Body of pancreas (tissue), 4 donors: ENCODE data around the gene KRT74. TPM values are rescaled to one million over a fixed set of nuclear protein-coding genes. Genes with fewer than 3 reads are reported as not detected.

Experiments
- ATAC-seq: fragments of 150-250 bp; one replicate; pipeline ENCODE4 v1.9.1; 2016
- DNase-seq, 4 donors: peaks; one replicate each; pipeline ENCODE4 v3.0.0-alpha.2; 2019
- H3K27ac ChIP-seq, 4 donors: fragments of 200-600 bp; sonication (generic); 1 replicate in 3 of 4; 2 replicates in 1 of 4; pipeline versions ENCODE4 v1.5.1 to v1.6.1; 2016 to 2019; ENCODE audit warnings: mild to moderate bottlenecking in 1 of 4, mixed read lengths in 1 of 4, moderate library complexity in 1 of 4
- H3K27me3 ChIP-seq, 2 donors: fragments of 200-600 bp; sonication (generic); one replicate each; pipeline ENCODE4 v1.6.0; 2016; ENCODE audit warnings: mild to moderate bottlenecking in 1 of 2
- H3K36me3 ChIP-seq, 2 donors: fragments of 200-600 bp; sonication (generic); replicated peaks in 1 of 2; 2 replicates each; pipeline ENCODE4 v1.5.1; 2016; ENCODE audit warnings: low read depth in 2 of 2; ENCODE audit not compliant: insufficient read depth in 1 of 2
- H3K4me1 ChIP-seq: fragments of 200-600 bp; sonication (generic); one replicate; pipeline ENCODE4 v1.6.0; 2016
- H3K4me3 ChIP-seq, 2 donors: fragments of 200-600 bp; sonication (generic); 1 replicate in 1 of 2; 2 replicates in 1 of 2; pipeline ENCODE4 v1.5.1; 2016 to 2019
- H3K9me3 ChIP-seq, 3 donors: fragments of 200-600 bp; sonication (generic); 1 replicate in 2 of 3; 2 replicates in 1 of 3; pipeline ENCODE4 v1.5.1; 2016
- POLR2A ChIP-seq, 3 donors: fragments of 450-650 bp; IDR thresholded peaks; one replicate each; pipeline ENCODE4 v1.6.1; 2016; ENCODE audit warnings: antibody characterized with exemption in 3 of 3, mild to moderate bottlenecking in 2 of 3
- WGBS, 2 donors: methylation state at CpG; one replicate each; pipeline ENCODE4 v1.1.5; 2017; 5-methylcytosine and 5-hydroxymethylcytosine counted together
- intact Hi-C: fragments of 100-400 bp; cut with DNase I; formaldehyde crosslinking; loops from one replicate; pipeline ENCODE4 v1.15.1; 2023
- total RNA-seq, 2 donors: library from RNA; depleted of rRNA; stranded (reverse); fragments of >200 nt; gene quantifications; one replicate each; pipeline ENCODE4 v1.1.0, GENCODE V29; 2016
- TF ChIP-seq, protein P1 (sequence below), 7 experiments: fragments of 450-650 bp in 4 of 7; fragments of 200-600 bp in 3 of 7; sonication (generic) in 3 of 7; IDR thresholded peaks; one replicate each; pipeline ENCODE4 v1.5.1; 2016 to 2019; ENCODE audit warnings: antibody characterized with exemption in 7 of 7

The KRT74 gene
- total RNA-seq, 2 donors from 2014 or later: not detected

GRCh38 chr12:52590021-52590420 is 16.4 kb upstream of the KRT74 start:
- ATAC-seq (no peak), DNase-seq (no peak)
- no peak overlapping the region for H3K27ac ChIP-seq
- 70 to 89% methylated on average over 4 to 6 of the region's 6 CpGs for WGBS, 2 donors
- intact Hi-C loops: no loop called here
- no peak overlapping the region for H3K4me3 ChIP-seq
- no peaks in the 10 kb centered on the region for H3K9me3 ChIP-seq
- TF ChIP-seq, protein P1, sequence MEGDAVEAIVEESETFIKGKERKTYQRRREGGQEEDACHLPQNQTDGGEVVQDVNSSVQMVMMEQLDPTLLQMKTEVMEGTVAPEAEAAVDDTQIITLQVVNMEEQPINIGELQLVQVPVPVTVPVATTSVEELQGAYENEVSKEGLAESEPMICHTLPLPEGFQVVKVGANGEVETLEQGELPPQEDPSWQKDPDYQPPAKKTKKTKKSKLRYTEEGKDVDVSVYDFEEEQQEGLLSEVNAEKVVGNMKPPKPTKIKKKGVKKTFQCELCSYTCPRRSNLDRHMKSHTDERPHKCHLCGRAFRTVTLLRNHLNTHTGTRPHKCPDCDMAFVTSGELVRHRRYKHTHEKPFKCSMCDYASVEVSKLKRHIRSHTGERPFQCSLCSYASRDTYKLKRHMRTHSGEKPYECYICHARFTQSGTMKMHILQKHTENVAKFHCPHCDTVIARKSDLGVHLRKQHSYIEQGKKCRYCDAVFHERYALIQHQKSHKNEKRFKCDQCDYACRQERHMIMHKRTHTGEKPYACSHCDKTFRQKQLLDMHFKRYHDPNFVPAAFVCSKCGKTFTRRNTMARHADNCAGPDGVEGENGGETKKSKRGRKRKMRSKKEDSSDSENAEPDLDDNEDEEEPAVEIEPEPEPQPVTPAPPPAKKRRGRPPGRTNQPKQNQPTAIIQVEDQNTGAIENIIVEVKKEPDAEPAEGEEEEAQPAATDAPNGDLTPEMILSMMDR (IDR thresholded peaks at IDR 0.05): no peak
- no peak for TF ChIP-seq POLR2A (IDR thresholded peaks at IDR 0.05)
- no peaks in the 10 kb centered on the region for H3K27me3 ChIP-seq
- no peaks in the 10 kb centered on the region for H3K4me1 ChIP-seq
- no peaks in the 10 kb centered on the region for H3K36me3 ChIP-seq

DNA sequence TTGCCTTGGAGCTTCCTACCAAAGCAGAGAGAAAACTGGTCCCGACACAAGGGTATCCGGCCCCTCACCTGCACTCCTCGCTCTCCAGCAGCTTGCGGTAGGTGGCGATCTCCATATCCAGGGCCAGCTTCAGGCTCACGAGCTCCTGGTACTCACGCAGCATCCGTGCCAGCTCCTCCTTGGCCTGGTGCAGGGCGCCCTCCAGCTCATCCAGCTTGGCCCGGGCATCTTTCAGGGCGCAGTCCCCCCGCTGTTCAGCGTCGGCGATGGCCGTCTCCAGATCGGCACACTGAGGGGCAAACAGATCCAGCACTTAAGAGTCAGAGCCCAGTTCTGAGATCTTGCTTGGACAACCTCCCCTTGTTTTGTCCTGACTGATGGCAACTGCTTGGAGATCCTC is 13.9 kb upstream of the KRT74 start:
- WGBS, 2 donors: 71 to 81% methylated on average over 10 to 17 of the region's 17 CpGs
- ATAC-seq (no peak), DNase-seq (no peak)
- Histone ChIP-seq H3K36me3 (no peaks in the 10 kb centered on the region), H3K4me3 (no peak overlapping the region), H3K4me1 (no peaks in the 10 kb centered on the region), H3K9me3 (no peaks in the 10 kb centered on the region), H3K27me3 (no peaks in the 10 kb centered on the region), H3K27ac (no peak overlapping the region)
- TF ChIP-seq POLR2A (IDR thresholded peaks at IDR 0.05): no peak
- TF ChIP-seq, protein P1 (IDR thresholded peaks at IDR 0.05): no peak
- intact Hi-C loops: loop anchor here (10.0 kb wide), 1 partner anchor 387 kb away; no protein-coding TSS in a partner anchor

DNA sequence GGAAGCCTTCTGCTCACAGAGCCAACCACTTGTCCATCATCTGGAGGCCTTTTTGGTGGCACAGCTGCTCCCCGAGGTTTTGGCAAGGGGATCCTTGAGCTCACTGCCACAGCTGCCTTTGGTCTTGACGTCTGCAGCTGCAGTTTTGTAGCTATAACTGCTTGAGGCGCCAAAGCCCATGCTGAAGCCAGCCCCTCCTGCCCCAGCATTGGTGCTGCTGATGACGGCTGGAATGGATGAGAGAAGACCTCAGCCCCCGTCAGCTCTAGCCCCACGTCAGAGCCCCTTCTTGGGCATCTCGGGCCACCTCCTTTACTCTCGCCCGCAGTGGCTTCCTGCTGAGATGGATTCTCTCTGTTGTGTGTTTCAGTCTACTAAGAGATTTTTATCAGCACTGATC is 12.3 kb upstream of the KRT74 start:
- whole genome bisulfite sequencing, 2 donors: 72 to 75% methylated on average over 9 of the region's 9 CpGs
- Histone ChIP-seq H3K36me3 (no peaks in the 10 kb centered on the region), H3K27me3 (no peaks in the 10 kb centered on the region), H3K27ac (no peak overlapping the region), H3K4me1 (no peaks in the 10 kb centered on the region), H3K9me3 (no peaks in the 10 kb centered on the region), H3K4me3 (no peak overlapping the region)
- no peak for TF ChIP-seq POLR2A (IDR thresholded peaks at IDR 0.05)
- TF ChIP-seq, protein P1 (IDR thresholded peaks at IDR 0.05): no peak
- no peak for ATAC-seq
- intact Hi-C loops: loop anchor here (10.0 kb wide), 1 partner anchor 389 kb away; no protein-coding TSS in a partner anchor
- DNase-seq: no peak

DNA sequence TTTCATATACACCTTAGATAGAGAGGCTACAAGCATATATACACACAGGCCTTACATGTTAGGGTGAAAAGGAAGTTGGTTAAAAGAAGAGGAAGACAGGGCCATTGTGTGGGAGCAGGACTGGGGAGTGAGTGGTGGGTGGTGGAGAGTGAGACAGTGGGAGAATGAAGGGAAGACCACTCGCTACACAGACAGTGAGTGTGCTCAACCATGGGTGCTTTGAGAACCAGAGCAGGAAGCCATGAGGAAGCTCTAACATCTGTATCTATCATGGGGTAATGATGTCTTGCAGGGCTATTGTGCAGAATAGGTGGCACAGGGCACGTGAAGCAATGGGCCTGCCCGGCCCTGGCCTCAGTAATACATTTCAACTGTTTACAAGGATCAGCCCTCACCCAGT is 11.4 kb upstream of the KRT74 start:
- H3K36me3 ChIP-seq: no peaks in the 10 kb centered on the region
- 64 to 67% methylated on average over 3 of the region's 3 CpGs for WGBS, 2 donors
- no peaks in the 10 kb centered on the region for H3K4me1 ChIP-seq
- no peaks in the 10 kb centered on the region for H3K9me3 ChIP-seq
- no peak for ATAC-seq
- DNase-seq: no peak
- intact Hi-C loops: loop anchor here (10.0 kb wide), 1 partner anchor 390 kb away; no protein-coding TSS in a partner anchor
- no peaks in the 10 kb centered on the region for H3K27me3 ChIP-seq
- TF ChIP-seq POLR2A (IDR thresholded peaks at IDR 0.05): no peak
- TF ChIP-seq, protein P1 (IDR thresholded peaks at IDR 0.05): no peak
- H3K4me3 ChIP-seq: no peak overlapping the region
- no peak overlapping the region for H3K27ac ChIP-seq

- TF ChIP-seq POLR2A (IDR thresholded peaks at IDR 0.05): no peak
- TF ChIP-seq, protein P1 (IDR thresholded peaks at IDR 0.05): no peak
- Histone ChIP-seq H3K9me3 (no peaks in the 10 kb centered on the region), H3K36me3 (no peaks in the 10 kb centered on the region), H3K4me3 (no peak overlapping the region), H3K27me3 (no peaks in the 10 kb centered on the region), H3K27ac (no peak overlapping the region), H3K4me1 (no peaks in the 10 kb centered on the region)
- DNase-seq (no peak), ATAC-seq (no peak)
- WGBS, 2 donors: 70 to 83% methylated on average over 8 to 9 of the region's 9 CpGs
- intact Hi-C loops: loop anchor here (5.0 to 10.0 kb wide), 2 partner anchors 288 to 391 kb away; no protein-coding TSS in a partner anchor
These were observed 10.6 kb upstream of the KRT74 start for GRCh38 chr12:52584156-52584682.
